IPS-20b (cell line): ENCODE measurements around the gene EIF5A.

Experiments used
- H3K27ac ChIP-seq: one replicate; pipeline ENCODE4 v1.5.1; 2013; ENCODE audit warnings: low read length
- H3K27me3 ChIP-seq: 2 replicates; pipeline ENCODE4 v1.6.1; 2013; ENCODE audit warnings: mild to moderate bottlenecking, low read length, inconsistent platforms; ENCODE audit not compliant: insufficient read depth
- H3K36me3 ChIP-seq: 2 replicates; pipeline ENCODE4 v1.6.1; 2013; ENCODE audit warnings: low read depth, mild to moderate bottlenecking, inconsistent platforms, low read length, moderate library complexity; ENCODE audit not compliant: insufficient read depth
- H3K4me1 ChIP-seq: 2 replicates; pipeline ENCODE4 v1.6.1; 2013; ENCODE audit warnings: mild to moderate bottlenecking, control low read depth, inconsistent platforms, low read length, moderate library complexity; ENCODE audit not compliant: insufficient read depth
- H3K4me3 ChIP-seq: 2 replicates; pipeline ENCODE4 v1.5.1; 2013; ENCODE audit warnings: mild to moderate bottlenecking, low read length, inconsistent platforms
- H3K9ac ChIP-seq: 2 replicates; pipeline ENCODE4 v1.6.1; 2013; ENCODE audit warnings: low read depth, mild to moderate bottlenecking, inconsistent platforms, low read length, moderate library complexity
- H3K9me3 ChIP-seq: 2 replicates; pipeline ENCODE4 v1.6.1; 2013; ENCODE audit warnings: mild to moderate bottlenecking, low read depth, low read length, inconsistent platforms; ENCODE audit not compliant: insufficient read depth

EIF5A gene

DNA sequence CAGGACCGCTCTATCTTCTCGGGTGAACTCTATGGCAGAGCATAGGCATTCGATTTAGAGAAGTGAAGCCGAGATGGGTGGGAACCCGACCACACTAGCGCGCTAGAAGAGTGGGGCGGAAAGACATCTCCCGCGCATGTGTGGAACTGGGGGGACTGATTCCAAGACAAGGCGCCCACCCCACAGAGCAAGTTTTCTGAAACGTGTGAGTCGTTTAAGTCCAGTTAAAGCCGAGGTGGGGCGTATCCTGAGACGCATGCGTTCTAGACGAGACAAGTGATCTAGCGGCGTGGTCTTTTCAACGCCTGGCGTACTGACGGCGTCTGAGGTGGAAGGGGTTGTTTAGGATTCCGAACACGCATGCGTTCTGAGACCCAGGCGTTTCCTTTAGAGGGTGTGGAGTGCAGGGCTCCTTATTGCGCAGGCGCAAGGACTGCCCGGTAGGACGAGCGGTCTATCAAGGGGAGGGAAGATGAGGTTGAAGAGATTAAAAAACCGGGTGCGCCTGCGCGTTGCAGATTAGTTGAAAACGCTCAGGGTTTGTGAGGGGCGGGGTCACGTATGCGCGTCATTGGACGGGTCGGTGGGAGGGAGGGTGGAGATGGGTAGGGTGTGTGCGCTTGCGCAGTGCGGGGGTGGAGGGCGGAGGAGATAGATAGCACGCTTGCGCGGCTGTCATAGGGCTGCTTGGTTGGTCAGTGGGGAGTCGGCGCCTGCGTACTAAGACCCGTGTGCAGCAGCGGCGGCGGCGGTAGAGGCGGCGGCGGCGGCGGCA lies at the start of gene EIF5A:
Gene EIF5A (plus strand): TSS at position 718 of the 775 bp plus-strand sequence. CDS start 2,008 bp downstream, outside the sequence.
- Histone ChIP-seq H3K9me3 (no peaks in the 10 kb centered on the region), H3K4me1 (peaks cover 5% of the 10 kb centered on the region; the same call in 1 of the 2 replicates), H3K4me3 (peak within 1 kb of the TSS; percentile 96), H3K36me3 (peaks cover 33% of the 10 kb centered on the region), H3K9ac (peak within 1 kb of the TSS; percentile 99), H3K27ac (peak within 1 kb of the TSS; percentile 80), H3K27me3 (no peaks in the 10 kb centered on the region)

DNA sequence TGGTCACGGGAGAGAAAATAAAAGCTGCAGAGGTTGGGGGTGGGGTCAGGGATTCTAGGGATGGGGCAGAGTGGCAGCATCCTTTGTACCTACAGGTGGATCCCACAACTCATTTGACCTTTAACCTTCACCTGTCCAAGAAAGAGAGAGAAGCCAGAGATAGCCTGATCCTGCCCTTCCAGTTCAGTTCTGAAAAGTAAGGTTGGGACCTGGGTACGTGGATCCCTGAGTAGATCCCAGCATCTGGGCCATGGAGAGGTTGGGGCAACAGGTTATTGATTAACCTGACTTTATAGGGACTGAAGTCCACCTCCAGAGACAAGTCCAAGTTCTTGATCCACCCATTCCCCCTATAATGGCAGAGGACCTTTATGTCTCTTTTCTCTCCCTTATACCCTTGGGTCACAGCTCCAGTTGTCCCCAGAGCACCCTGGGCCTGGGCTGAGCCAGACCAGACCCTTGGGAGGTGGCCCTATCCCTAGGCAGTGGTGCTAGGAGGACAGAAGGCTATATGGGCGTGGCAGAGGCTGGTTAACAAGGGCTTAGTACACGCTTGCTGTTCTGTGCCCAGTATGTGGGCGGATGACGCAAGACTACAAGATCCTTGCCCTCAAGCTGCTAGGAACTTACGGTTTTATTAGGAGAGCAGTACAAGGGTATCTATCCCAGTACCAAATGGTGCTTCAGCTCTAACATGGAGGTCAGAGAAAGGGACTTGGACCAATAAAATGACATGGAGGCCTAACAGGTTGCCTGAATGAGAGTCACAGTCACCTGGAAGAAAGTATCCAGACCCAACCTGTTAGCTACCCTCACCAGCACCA lies 48.5 kb upstream of the EIF5A start:
- Histone ChIP-seq H3K4me3 (no peak overlapping the region), H3K27me3 (peaks cover 36% of the 10 kb centered on the region), H3K4me1 (peaks cover 8% of the 10 kb centered on the region; the same call in 1 of the 2 replicates), H3K9ac (no peak overlapping the region), H3K36me3 (peaks cover 60% of the 10 kb centered on the region), H3K9me3 (no peaks in the 10 kb centered on the region), H3K27ac (no peak overlapping the region)

DNA sequence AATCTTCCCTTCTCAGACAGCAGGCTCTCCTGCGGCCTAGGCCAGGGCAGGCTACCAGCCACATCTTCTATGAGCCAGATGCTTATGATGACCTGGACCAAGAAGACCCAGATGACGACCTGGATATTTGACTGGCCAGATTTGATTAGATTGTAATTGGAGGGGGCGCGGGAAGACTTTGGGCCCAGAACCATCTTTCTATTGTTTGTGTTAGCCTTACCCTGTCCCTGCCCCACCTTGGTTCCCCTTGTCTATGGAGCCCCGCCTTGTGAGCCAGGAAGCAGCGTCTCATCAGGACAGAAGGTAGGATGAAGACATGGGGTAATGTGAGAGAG lies 47.9 kb upstream of the EIF5A start:
- Histone ChIP-seq H3K9ac (no peak overlapping the region), H3K9me3 (no peaks in the 10 kb centered on the region), H3K4me1 (peaks cover 13% of the 10 kb centered on the region; the same call in 1 of the 2 replicates), H3K4me3 (no peak overlapping the region), H3K36me3 (peaks cover 54% of the 10 kb centered on the region), H3K27ac (no peak overlapping the region), H3K27me3 (peaks cover 42% of the 10 kb centered on the region)

DNA sequence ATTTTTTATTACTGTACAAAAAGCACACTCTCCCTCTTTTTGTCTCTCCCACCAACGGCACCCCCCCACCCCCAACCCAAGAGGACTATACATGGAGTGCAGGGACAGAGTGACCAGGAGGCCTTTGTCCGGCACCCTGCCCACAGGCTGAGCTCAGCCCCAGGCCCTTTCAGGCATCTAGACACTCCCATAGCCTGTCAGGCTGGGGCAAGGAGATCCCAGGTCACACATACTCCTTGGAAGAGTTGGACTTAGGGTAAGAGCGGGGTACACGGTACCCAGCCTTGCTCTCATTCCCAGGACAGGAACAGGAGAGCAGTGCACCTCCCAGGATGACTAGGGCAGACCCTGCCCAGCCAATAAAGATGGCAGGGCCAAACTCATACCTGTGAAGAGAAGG lies 47.3 kb upstream of the EIF5A start:
- no peaks in the 10 kb centered on the region for H3K9me3 ChIP-seq
- H3K9ac ChIP-seq, result peak overlapping the region; percentile 97; the same call in 1 of the 2 replicates
- H3K4me1 ChIP-seq, result peaks cover 13% of the 10 kb centered on the region; the same call in 1 of the 2 replicates
- peaks cover 44% of the 10 kb centered on the region for H3K27me3 ChIP-seq
- peak overlapping the region; percentile 92 for H3K4me3 ChIP-seq
- H3K36me3 ChIP-seq, result peaks cover 48% of the 10 kb centered on the region
- no peak overlapping the region for H3K27ac ChIP-seq

DNA sequence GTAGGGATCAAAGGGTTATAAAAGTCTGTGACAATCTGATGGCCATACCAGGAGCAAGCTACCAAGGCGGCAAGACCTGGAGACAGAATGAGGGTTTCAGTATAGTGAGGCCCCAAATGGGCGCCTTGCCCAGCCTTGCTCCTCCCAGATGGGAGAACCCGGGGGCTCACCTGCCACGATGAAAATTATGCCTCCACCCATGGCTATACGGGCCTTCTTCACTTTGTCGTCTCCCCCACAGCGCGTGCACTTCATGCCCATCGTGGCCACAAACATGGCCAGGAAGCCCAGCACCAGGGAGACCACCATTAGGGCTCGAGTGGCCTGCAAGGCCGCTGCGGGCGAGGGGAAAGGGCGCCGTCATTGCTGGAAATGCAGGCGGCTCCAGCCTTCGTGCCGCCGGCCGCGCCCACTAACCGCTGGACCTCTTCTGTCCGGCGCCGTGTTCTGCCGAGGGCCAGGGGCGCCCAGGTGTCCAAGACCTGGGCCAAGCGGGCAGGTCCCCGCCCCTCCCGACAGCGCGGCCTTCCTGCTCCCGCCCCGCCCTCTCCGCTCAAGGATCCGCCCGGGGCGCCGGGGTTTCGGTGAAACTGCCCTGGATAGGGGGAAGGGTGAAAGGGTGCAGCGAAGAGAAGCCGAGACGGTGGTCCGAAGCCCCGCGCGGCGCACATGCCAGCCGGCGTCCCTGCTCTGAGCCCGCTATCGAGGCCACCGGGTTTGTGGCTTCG lies 46.6 kb upstream of the EIF5A start:
- Histone ChIP-seq H3K27me3 (peaks cover 44% of the 10 kb centered on the region), H3K9ac (peak overlapping the region; percentile 97), H3K4me3 (peak overlapping the region; percentile 92), H3K27ac (peak overlapping the region; percentile 67), H3K36me3 (peaks cover 43% of the 10 kb centered on the region), H3K4me1 (peaks cover 13% of the 10 kb centered on the region; the same call in 1 of the 2 replicates), H3K9me3 (no peaks in the 10 kb centered on the region)

DNA sequence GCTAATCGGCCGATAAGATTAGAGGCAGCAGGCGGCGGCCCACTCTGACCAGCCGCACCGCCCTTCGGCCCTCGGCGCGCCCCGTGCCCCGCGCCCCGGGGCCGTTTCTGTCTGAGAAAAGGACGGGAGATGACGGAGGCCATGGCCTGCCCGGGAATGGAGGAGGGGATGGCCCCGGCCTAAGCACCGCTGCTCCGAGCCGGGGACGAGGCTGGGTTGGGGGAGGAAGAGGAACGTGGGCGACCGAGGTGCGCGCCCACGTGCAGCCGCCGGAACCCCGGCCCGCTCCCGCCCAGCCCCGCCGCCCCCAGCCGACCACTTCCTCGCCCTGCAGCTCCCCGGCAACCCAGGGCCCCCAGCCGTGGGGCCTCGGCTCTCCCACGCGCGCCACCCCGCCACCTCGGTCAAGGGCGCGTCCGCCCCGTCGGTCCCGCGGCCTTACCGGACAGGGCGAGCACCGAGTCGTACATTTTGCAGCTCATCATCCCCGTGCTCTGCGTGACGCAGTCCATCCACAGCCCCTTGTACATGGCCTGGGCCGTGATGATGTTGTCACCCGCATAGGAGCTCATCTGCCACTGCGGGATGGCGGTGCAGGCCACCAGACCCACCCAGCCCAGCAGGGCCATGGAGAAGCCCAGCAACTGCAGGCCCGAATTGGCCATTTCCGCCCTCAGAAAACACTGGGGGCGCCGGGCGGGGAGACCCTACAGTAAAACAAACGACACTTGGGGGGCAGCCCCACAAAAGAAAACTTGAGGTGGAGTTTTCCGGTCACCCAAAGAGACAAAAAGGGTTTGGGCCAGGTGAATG lies 45.8 kb upstream of the EIF5A start:
- H3K9ac ChIP-seq, result peak overlapping the region; percentile 97
- peaks cover 13% of the 10 kb centered on the region; the same call in 1 of the 2 replicates for H3K4me1 ChIP-seq
- H3K4me3 ChIP-seq, result peak overlapping the region; percentile 92
- peaks cover 36% of the 10 kb centered on the region for H3K36me3 ChIP-seq
- peaks cover 44% of the 10 kb centered on the region for H3K27me3 ChIP-seq
- H3K9me3 ChIP-seq, result no peaks in the 10 kb centered on the region
- H3K27ac ChIP-seq, result peak overlapping the region; percentile 67

DNA sequence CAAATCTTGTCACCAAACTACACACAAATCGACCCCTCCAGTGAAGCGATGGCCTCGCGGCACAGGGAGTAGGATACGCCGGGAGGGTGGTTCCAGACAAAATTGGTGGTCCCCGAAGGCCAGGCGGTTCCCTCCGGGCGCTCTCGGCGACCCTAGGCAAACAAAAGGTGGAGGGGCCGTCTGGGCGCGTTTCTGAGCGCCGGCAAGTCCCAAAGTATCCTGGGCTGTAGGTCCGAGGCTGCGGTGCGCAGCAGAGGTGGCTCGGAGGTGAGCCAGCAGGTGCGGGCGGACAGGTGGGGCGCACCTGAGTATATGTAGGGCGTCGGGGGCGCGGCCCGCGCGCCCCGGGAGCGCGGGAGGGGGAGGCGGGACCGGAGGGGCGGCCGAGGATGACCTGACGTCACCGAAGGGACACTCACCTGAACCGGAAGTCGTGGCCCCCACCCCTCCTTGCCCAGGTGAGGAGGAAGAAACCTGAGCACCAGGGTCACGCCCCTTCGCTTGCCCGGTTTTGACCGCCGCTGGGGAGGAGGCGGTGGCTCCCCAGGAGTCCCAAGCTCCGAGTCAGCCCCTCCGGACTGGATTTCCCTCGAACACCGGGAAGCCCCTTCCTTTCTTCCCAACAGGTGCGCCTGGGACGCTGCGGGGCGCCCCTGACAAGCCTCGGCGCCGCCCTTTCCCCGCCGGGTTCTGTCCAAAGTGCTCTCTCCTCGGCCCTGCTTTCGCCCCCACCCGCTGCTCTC lies 45.1 kb upstream of the EIF5A start, which contains the start of gene CLDN7:
Gene CLDN7 (minus strand): TSS at position 287 of the 743 bp plus-strand sequence. CDS start 435 bp downstream, outside the sequence.
- Histone ChIP-seq H3K36me3 (peaks cover 28% of the 10 kb centered on the region), H3K9ac (peak within 1 kb of the TSS; percentile 97), H3K27me3 (peaks cover 44% of the 10 kb centered on the region), H3K9me3 (no peaks in the 10 kb centered on the region), H3K27ac (peak within 1 kb of the TSS; percentile 67), H3K4me3 (peak within 1 kb of the TSS; percentile 92), H3K4me1 (peaks cover 13% of the 10 kb centered on the region; the same call in 1 of the 2 replicates)

DNA sequence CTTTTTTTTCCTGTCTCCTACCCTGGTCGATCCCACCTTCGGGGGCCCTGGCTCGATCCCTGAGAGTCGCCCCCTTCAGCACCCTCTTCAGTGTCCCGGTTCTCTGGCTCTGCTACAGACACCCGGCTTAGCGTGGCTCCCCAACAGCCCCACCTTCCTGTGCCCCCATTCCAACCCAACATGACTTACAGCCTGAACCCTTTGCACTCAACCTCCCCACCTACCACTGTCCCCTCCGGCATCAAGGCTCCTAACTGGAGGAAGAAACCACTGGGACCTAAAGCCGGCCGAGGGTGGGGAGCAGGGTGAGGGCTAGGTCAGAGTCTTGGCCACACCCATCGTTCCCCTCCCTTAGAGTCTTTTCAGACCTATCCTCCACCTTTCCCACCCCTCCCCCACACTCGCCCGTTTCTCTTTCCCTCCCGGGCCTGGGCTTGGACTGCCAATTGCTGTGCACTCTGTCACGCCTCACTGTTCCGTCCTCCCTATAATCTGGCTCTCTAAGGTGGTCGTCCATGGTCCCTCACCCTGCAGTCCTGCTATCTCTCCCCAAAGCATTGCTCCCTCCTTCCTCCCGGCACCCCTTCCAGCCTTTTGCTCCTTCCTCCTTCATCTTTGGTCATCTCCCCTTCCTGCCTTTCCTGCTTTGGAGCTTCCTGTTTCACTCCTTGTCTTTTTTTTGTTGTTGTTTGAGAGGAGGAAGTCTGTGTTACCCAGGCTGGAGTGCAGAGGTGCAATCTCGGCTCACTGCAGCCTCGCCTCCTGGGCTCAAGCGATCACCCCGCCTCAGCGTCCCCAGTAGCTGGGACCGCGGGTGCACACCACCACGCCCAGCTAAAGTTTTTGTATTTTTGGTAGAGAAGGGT lies 44.3 kb upstream of the EIF5A start:
- H3K36me3 ChIP-seq, result peaks cover 22% of the 10 kb centered on the region
- H3K4me1 ChIP-seq, result peaks cover 13% of the 10 kb centered on the region; the same call in 1 of the 2 replicates
- peak overlapping the region; percentile 92 for H3K4me3 ChIP-seq
- peak overlapping the region; percentile 11 for H3K27ac ChIP-seq
- H3K27me3 ChIP-seq, result peaks cover 44% of the 10 kb centered on the region
- no peaks in the 10 kb centered on the region for H3K9me3 ChIP-seq
- H3K9ac ChIP-seq, result peak overlapping the region; percentile 87

DNA sequence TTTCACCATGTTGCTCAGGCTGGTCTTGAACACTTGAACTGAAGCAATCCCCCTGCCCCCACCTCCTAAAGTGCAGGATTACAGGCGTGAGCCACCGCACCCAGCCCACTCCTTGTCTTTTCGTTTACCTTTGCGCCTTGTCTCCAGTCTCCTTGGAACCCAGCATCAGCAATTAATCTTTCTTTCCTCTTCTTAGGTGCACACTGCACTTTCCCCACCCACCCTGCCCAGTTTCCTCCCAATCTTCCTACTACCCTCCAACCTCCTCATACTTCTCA lies 43.7 kb upstream of the EIF5A start:
- Histone ChIP-seq H3K36me3 (peaks cover 16% of the 10 kb centered on the region), H3K4me1 (peaks cover 13% of the 10 kb centered on the region; the same call in 1 of the 2 replicates), H3K4me3 (peak overlapping the region; percentile 92), H3K27ac (peak overlapping the region; percentile 11), H3K9me3 (no peaks in the 10 kb centered on the region), H3K27me3 (peaks cover 44% of the 10 kb centered on the region), H3K9ac (peak overlapping the region; percentile 87; the same call in 1 of the 2 replicates)

DNA sequence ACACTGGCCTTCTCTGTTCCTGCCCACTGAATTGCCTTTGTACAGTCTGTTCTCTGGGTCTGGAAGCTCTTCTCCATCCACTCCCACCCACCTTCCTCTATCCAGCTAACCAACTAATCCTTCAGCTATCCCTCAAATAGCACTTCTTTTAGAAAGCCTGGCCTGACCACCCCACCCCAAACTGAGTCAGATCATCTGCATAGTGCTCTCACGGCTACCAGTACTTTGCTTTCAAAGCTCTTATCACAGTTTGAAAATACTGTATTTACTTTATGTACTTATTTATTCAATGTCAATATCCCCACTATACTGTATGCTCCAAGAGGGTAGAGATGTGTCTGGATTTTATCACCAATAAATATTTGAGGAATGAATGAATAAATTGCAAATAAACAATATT lies 40.6 kb upstream of the EIF5A start:
- Histone ChIP-seq H3K27ac (no peak overlapping the region), H3K36me3 (no peaks in the 10 kb centered on the region), H3K9me3 (no peaks in the 10 kb centered on the region), H3K9ac (no peak overlapping the region), H3K4me1 (peaks cover 9% of the 10 kb centered on the region; the same call in 1 of the 2 replicates), H3K27me3 (peaks cover 29% of the 10 kb centered on the region), H3K4me3 (no peak overlapping the region)
